HL-60 (cell line): ENCODE data around the gene MRPS2.

Experiments used
- DNase-seq, 2 experiments: peaks; one replicate each; pipeline ENCODE4 v3.0.0-alpha.2; 2010 to 2020; ENCODE audit warnings: low read depth in 1 of 2, low spot score in 1 of 2
- H3K27ac ChIP-seq: fragments of 250-450 bp; sonication (Bioruptor Pico); replicated peaks from 2 replicates; pipeline ENCODE4 v1.5.1; 2020; ENCODE audit warnings: mild to moderate bottlenecking, moderate library complexity
- H3K27me3 ChIP-seq: fragments of 250-450 bp; sonication (Bioruptor Pico); 2 replicates; pipeline ENCODE4 v1.5.1; 2021; ENCODE audit warnings: mild to moderate bottlenecking, moderate library complexity; ENCODE audit not compliant: insufficient read depth, poor library complexity, severe bottlenecking
- H3K4me3 ChIP-seq: replicated peaks from 2 replicates; pipeline ENCODE4 v1.5.1; 2011; ENCODE audit warnings: mild to moderate bottlenecking, control low read depth, low read length; ENCODE audit not compliant: insufficient read depth
- GABPA ChIP-seq: IDR thresholded peaks from 2 replicates; pipeline ENCODE4 v1.6.1; 2012; ENCODE audit warnings: low read depth
- POLR2AphosphoS5 ChIP-seq: IDR thresholded peaks from 2 replicates; pipeline ENCODE4 v1.6.1; 2012; ENCODE audit warnings: low read depth
- SPI1 ChIP-seq: IDR thresholded peaks from 2 replicates; pipeline ENCODE4 v1.6.1; 2012; ENCODE audit warnings: low read depth, mild to moderate bottlenecking, borderline replicate concordance
- TF ChIP-seq, protein P1 (sequence below): IDR thresholded peaks from one replicate; pipeline ENCODE4 v1.5.1; 2011; ENCODE audit warnings: low read length, control low read depth, inconsistent platforms; ENCODE audit not compliant: insufficient read depth
- TF ChIP-seq, protein P2 (sequence below): IDR thresholded peaks from 2 replicates; pipeline ENCODE4 v1.6.1; 2012; ENCODE audit warnings: low read depth; ENCODE audit not compliant: insufficient replicate concordance

The MRPS2 gene

DNA sequence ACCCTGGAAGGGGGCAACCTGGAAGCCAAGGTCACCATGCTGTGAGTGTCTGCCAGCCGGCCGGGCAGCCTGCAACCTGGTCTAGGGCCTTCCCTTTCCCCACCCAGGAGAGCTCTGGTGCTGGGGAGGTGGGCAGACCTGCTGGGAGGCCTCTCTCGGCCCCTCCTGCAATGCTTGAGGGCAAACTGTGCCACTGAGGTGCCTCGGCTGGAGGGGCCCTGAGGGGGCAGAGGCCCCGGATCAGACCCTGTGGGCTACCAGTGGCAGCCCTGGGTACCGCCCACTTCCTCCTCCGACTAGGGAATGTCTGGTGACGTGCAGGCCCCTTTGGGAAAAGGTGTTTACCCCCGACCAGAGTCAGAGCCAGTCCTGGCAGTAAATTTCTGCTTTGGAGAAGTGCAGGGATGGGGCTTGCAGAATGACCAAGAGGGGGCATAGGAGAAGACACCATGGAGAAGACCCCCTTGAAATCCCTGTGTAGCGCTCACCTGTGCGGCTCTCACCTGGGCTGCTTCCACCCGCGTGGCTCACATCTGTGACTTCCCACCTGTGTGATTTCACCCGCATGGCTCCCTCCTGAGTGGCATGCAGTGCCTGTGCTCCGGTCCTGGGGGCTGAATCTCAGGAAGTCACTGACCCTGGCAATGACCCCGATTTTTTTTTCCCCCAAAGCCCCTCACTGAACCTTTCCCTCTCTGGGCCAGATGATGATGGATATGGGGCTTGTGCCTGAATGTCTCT, 21.8 kb downstream of the MRPS2 start:
- no peak for DNase-seq
- Histone ChIP-seq H3K27ac (no peak overlapping the region), H3K4me3 (no peak overlapping the region), H3K27me3 (peaks cover 2% of the 10 kb centered on the region)
- TF ChIP-seq, protein P1, sequence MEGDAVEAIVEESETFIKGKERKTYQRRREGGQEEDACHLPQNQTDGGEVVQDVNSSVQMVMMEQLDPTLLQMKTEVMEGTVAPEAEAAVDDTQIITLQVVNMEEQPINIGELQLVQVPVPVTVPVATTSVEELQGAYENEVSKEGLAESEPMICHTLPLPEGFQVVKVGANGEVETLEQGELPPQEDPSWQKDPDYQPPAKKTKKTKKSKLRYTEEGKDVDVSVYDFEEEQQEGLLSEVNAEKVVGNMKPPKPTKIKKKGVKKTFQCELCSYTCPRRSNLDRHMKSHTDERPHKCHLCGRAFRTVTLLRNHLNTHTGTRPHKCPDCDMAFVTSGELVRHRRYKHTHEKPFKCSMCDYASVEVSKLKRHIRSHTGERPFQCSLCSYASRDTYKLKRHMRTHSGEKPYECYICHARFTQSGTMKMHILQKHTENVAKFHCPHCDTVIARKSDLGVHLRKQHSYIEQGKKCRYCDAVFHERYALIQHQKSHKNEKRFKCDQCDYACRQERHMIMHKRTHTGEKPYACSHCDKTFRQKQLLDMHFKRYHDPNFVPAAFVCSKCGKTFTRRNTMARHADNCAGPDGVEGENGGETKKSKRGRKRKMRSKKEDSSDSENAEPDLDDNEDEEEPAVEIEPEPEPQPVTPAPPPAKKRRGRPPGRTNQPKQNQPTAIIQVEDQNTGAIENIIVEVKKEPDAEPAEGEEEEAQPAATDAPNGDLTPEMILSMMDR, result no peak
- no peak for TF ChIP-seq POLR2AphosphoS5
- no peak for TF ChIP-seq GABPA
- TF ChIP-seq, protein P2, sequence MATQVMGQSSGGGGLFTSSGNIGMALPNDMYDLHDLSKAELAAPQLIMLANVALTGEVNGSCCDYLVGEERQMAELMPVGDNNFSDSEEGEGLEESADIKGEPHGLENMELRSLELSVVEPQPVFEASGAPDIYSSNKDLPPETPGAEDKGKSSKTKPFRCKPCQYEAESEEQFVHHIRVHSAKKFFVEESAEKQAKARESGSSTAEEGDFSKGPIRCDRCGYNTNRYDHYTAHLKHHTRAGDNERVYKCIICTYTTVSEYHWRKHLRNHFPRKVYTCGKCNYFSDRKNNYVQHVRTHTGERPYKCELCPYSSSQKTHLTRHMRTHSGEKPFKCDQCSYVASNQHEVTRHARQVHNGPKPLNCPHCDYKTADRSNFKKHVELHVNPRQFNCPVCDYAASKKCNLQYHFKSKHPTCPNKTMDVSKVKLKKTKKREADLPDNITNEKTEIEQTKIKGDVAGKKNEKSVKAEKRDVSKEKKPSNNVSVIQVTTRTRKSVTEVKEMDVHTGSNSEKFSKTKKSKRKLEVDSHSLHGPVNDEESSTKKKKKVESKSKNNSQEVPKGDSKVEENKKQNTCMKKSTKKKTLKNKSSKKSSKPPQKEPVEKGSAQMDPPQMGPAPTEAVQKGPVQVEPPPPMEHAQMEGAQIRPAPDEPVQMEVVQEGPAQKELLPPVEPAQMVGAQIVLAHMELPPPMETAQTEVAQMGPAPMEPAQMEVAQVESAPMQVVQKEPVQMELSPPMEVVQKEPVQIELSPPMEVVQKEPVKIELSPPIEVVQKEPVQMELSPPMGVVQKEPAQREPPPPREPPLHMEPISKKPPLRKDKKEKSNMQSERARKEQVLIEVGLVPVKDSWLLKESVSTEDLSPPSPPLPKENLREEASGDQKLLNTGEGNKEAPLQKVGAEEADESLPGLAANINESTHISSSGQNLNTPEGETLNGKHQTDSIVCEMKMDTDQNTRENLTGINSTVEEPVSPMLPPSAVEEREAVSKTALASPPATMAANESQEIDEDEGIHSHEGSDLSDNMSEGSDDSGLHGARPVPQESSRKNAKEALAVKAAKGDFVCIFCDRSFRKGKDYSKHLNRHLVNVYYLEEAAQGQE, result no peak
- TF ChIP-seq SPI1, result no peak

DNA sequence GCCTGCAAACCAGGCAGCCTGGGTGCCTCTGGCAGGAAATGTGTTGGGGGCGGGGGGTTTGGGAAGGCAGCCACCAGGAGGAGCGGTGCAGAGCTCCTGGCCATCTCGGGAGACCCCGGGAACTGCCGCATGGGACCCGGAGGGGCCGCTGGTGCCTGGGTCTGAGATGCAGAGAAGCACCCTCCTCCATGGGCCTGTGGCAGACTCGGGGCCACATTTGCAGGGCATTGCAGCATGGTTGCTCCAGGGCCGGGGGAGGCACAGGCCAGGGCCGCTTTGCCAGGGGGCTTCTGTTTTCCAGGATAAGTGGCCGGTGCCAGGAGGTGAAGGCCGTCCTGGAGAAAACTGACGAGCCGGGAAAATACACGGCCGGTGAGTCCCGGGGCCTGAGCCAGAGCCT, 22.4 kb downstream of the MRPS2 start:
- TF ChIP-seq POLR2AphosphoS5, result no peak
- TF ChIP-seq GABPA, result no peak
- TF ChIP-seq, protein P2, result no peak
- TF ChIP-seq, protein P1, result no peak
- no peak for TF ChIP-seq SPI1
- no peak overlapping the region for H3K27ac ChIP-seq
- DNase-seq, result no peak
- H3K4me3 ChIP-seq, result no peak overlapping the region
- H3K27me3 ChIP-seq, result peaks cover 2% of the 10 kb centered on the region

DNA sequence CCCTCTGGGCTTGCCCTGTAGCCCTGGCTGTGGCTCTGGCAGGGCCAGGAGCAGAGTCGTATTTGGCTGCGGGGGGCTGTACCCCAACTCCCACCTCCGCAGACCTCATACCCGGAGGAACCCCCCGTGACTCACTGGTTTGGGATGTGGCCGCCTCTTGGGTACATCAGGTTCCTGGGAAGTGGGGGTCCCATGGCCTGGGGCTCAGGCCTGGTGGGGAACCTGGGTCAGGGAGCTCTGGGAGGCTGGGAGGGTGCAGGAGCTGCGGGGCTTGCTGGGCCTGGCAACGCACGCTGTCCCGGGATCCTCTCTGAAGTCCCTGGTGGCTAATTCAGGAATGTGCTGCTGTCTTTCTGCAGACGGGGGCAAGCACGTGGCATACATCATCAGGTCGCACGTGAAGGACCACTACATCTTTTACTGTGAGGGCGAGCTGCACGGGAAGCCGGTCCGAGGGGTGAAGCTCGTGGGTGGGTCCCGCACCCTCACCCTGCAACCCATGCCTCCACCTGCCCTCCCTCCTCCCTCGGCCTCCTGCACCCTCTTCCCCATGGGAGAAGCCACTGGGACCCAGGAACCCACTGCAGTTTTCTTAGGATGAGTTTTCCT, 23.1 kb downstream of the MRPS2 start:
- DNase-seq, result no peak
- Histone ChIP-seq H3K27me3 (peaks cover 2% of the 10 kb centered on the region), H3K27ac (no peak overlapping the region), H3K4me3 (no peak overlapping the region)
- TF ChIP-seq SPI1 (no peak), POLR2AphosphoS5 (no peak), GABPA (no peak)
- TF ChIP-seq, protein P2, result no peak
- TF ChIP-seq, protein P1, result no peak
